OCI-LY7 (cell line): ENCODE data around the gene OSBPL1A. TPM values are rescaled to one million over a fixed set of nuclear protein-coding genes. Genes with fewer than 3 reads are reported as not detected.

ENCODE experiments used
- BruUV-seq: library from RNA; stranded (reverse); fragments of 400-500 nt; replicated peaks from 2 replicates; lab custom pipeline; 2021; lab: Mats Ljungman, UMichigan
- CTCF ChIA-PET: fragments of 300-600 bp; sonication (Branson Sonifier 250); formaldehyde crosslinking; loops from one replicate; lab custom pipeline; 2022; ENCODE audit warnings: antibody characterized with exemption; ENCODE audit not compliant: unreplicated experiment; lab: Charles Lee
- POLR2A ChIA-PET: fragments of 300-600 bp; sonication (Branson Sonifier 250); formaldehyde crosslinking; loops from one replicate; lab custom pipeline; 2022; ENCODE audit warnings: antibody characterized with exemption; lab: Charles Lee
- DNase-seq: peaks from one replicate; pipeline ENCODE4 v3.0.0-alpha.2; 2015; ENCODE audit warnings: low spot score
- H2AFZ ChIP-seq: fragments of 200-600 bp; sonication (generic), shearing (Covaris generic); 2 replicates; pipeline ENCODE4 v1.6.1; 2014; ENCODE audit warnings: mild to moderate bottlenecking, antibody characterized with exemption, low read length, moderate library complexity
- H3K27ac ChIP-seq: fragments of 200-600 bp; sonication (generic); 2 replicates; pipeline ENCODE4 v1.5.1; 2014; ENCODE audit warnings: mixed run types, low read depth, mild to moderate bottlenecking, moderate library complexity, low read length, inconsistent platforms; ENCODE audit not compliant: poor library complexity, severe bottlenecking
- H3K36me3 ChIP-seq: fragments of 200-600 bp; sonication (generic); 2 replicates; pipeline ENCODE4 v1.6.1; 2014; ENCODE audit warnings: mild to moderate bottlenecking, antibody characterized with exemption, low read length, moderate library complexity, mixed read lengths; ENCODE audit not compliant: insufficient read depth
- H3K4me1 ChIP-seq: fragments of 200-600 bp; sonication (generic); 2 replicates; pipeline ENCODE4 v1.5.1; 2014; ENCODE audit warnings: mild to moderate bottlenecking, low read length; ENCODE audit not compliant: insufficient read depth, poor library complexity, severe bottlenecking
- H3K4me2 ChIP-seq: fragments of 200-600 bp; sonication (generic); 2 replicates; pipeline ENCODE4 v1.6.1; 2014; ENCODE audit warnings: mild to moderate bottlenecking, low read length
- H3K4me3 ChIP-seq: fragments of 200-600 bp; sonication (generic); 2 replicates; pipeline ENCODE4 v1.5.1; 2014; ENCODE audit warnings: mild to moderate bottlenecking, low read depth, low read length; ENCODE audit not compliant: poor library complexity, severe bottlenecking
- H3K79me2 ChIP-seq: fragments of 200-600 bp; sonication (generic); 2 replicates; pipeline ENCODE4 v1.6.1; 2016; ENCODE audit warnings: low read depth, mild to moderate bottlenecking, low read length, moderate library complexity, mixed read lengths; ENCODE audit not compliant: insufficient read depth
- H3K9me2 ChIP-seq: fragments of 200-600 bp; sonication (generic); 2 replicates; pipeline ENCODE4 v1.6.1; 2016; ENCODE audit warnings: mild to moderate bottlenecking, low read length, mixed read lengths; ENCODE audit not compliant: insufficient read depth
- H3K9me3 ChIP-seq: fragments of 200-600 bp; sonication (generic); 2 replicates; pipeline ENCODE4 v1.6.1; 2014; ENCODE audit warnings: mild to moderate bottlenecking, mixed run types, low read length, mixed read lengths
- H4K20me1 ChIP-seq: fragments of 200-600 bp; sonication (generic); 2 replicates; pipeline ENCODE4 v1.6.1; 2014; ENCODE audit warnings: mild to moderate bottlenecking, antibody characterized with exemption, low read length, moderate library complexity, mixed read lengths; ENCODE audit not compliant: insufficient read depth
- EZH2phosphoT487 ChIP-seq: fragments of 200-600 bp; sonication (generic); IDR thresholded peaks from 2 replicates; pipeline ENCODE4 v1.6.1; 2018; ENCODE audit warnings: low read depth, borderline replicate concordance, mild to moderate bottlenecking, mixed run types, antibody characterized with exemption, low read length, moderate library complexity, mixed read lengths
- intact Hi-C: fragments of 100-400 bp; cut with micrococcal nuclease; formaldehyde crosslinking; loops from one replicate; pipeline ENCODE4 v1.10.0; 2022; ENCODE audit not compliant: unreplicated experiment
- total RNA-seq, 2 experiments: library from RNA; depleted of rRNA in 1 of 2; stranded (reverse); fragments of >200 nt in 1 of 2; shearing (Covaris generic) in 1 of 2; gene quantifications; 2 replicates each; pipeline ENCODE4 v1.2.3, GENCODE V29; 2014 to 2022
- TF ChIP-seq, protein P1 (sequence below): fragments of 200-600 bp; sonication (generic); conservative IDR thresholded peaks from 2 replicates; pipeline ENCODE4 v1.5.1; 2014; ENCODE audit warnings: mild to moderate bottlenecking, antibody characterized with exemption, low read length, moderate library complexity, mixed read lengths

OSBPL1A gene
- total RNA-seq, 2 experiments from 2014 or later = 0.06 to 0.59 TPM

DNA sequence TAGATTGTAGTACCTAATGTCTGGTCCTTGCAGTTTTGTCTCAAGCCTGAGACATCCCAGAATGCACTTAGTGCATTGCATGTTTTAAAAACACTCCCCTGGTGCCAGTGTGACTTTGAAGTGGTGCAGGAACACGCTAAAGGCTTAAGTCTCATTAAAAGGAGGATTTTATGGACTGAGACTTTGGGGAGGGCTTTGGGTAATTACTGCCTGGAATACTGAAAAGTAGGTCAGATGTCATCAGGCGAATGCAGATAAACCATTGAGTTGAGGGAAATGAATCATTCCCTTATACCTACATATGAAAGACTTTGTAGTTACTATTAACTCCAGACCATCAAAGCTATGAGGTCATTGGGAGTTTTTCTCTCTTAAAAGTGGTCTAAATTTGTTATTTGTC, 3.0 kb upstream of the OSBPL1A start:
- H4K20me1 ChIP-seq = no peaks in the 10 kb centered on the region
- ChIA-PET POLR2A (no interaction called here), CTCF (no interaction called here)
- intact Hi-C loops = no loop called here
- H3K9me3 ChIP-seq = no peaks in the 10 kb centered on the region
- no peaks in the 10 kb centered on the region for H3K9me2 ChIP-seq
- H2AFZ ChIP-seq = no peak overlapping the region
- H3K27ac ChIP-seq = no peak overlapping the region
- H3K36me3 ChIP-seq = no peaks in the 10 kb centered on the region
- no peak overlapping the region for H3K4me2 ChIP-seq
- H3K4me3 ChIP-seq = no peak overlapping the region
- no peak for TF ChIP-seq EZH2phosphoT487
- TF ChIP-seq, protein P1, sequence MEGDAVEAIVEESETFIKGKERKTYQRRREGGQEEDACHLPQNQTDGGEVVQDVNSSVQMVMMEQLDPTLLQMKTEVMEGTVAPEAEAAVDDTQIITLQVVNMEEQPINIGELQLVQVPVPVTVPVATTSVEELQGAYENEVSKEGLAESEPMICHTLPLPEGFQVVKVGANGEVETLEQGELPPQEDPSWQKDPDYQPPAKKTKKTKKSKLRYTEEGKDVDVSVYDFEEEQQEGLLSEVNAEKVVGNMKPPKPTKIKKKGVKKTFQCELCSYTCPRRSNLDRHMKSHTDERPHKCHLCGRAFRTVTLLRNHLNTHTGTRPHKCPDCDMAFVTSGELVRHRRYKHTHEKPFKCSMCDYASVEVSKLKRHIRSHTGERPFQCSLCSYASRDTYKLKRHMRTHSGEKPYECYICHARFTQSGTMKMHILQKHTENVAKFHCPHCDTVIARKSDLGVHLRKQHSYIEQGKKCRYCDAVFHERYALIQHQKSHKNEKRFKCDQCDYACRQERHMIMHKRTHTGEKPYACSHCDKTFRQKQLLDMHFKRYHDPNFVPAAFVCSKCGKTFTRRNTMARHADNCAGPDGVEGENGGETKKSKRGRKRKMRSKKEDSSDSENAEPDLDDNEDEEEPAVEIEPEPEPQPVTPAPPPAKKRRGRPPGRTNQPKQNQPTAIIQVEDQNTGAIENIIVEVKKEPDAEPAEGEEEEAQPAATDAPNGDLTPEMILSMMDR = no peak
- no peak for DNase-seq
- no TSS peak for BruUV-seq
- peaks cover 7% of the 10 kb centered on the region for H3K4me1 ChIP-seq
- H3K79me2 ChIP-seq = no peaks in the 10 kb centered on the region

DNA sequence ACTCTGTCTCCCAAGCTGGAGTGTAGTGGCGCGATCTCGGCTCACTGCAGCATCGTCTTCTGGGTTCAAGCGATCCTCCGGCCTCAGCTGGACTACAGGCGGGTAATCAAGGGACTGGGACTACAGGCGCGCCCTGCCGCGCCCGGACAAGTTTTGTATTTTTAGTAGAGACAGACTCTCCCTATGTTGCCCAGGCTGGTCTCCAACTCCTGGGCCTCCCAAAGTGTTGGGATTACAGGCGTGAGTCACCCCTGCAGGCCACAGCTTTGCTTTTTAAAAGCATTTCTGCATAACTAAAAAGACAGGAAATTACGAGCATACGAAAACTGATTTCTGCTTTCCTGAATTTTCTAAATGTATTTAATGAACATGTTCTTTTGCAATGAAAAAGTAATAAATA, 916 bp upstream of the OSBPL1A start:
- Histone ChIP-seq H2AFZ (no peak overlapping the region; the same call in 1 of the 2 replicates), H3K79me2 (no peaks in the 10 kb centered on the region), H3K4me3 (no peak overlapping the region), H3K9me3 (no peaks in the 10 kb centered on the region), H3K36me3 (no peaks in the 10 kb centered on the region), H3K27ac (no peak overlapping the region), H4K20me1 (no peaks in the 10 kb centered on the region), H3K9me2 (no peaks in the 10 kb centered on the region), H3K4me1 (peaks cover 7% of the 10 kb centered on the region), H3K4me2 (0 out of 2 replicates have a peak overlapping the region, but pooled peaks have one; percentile 85)
- no TSS peak for BruUV-seq
- TF ChIP-seq EZH2phosphoT487 = no peak
- TF ChIP-seq, protein P1 = no peak
- POLR2A ChIA-PET = no interaction called here
- CTCF ChIA-PET = no interaction called here
- no peak for DNase-seq
- intact Hi-C loops = loop anchor here (10.0 kb wide), 1 partner anchor 224 kb away; no protein-coding TSS in a partner anchor

- no peaks in the 10 kb centered on the region for H3K79me2 ChIP-seq
- no peaks in the 10 kb centered on the region for H3K9me3 ChIP-seq
- H3K36me3 ChIP-seq = no peaks in the 10 kb centered on the region
- no peaks in the 10 kb centered on the region for H4K20me1 ChIP-seq
- peak; percentile 4 for DNase-seq
- no peaks in the 10 kb centered on the region for H3K9me2 ChIP-seq
- BruUV-seq = no TSS peak
- no peak overlapping the region for H3K27ac ChIP-seq
- ChIA-PET CTCF (no interaction called here), POLR2A (interaction anchor here (0.6 kb wide), 1 partner anchor 180 kb away, joined by 3 read pairs; no protein-coding TSS in a partner anchor)
- 0 out of 2 replicates have a peak, but pooled peaks have one; percentile 32 for TF ChIP-seq EZH2phosphoT487
- TF ChIP-seq, protein P1 = no peak
- peak overlapping the region; percentile 66 for H3K4me3 ChIP-seq
- peak overlapping the region; percentile 85 for H3K4me2 ChIP-seq
- H2AFZ ChIP-seq = peak overlapping the region; percentile 73; the same call in 1 of the 2 replicates
- intact Hi-C loops = loop anchor here (10.0 kb wide), 1 partner anchor 222 kb away; no protein-coding TSS in a partner anchor
- H3K4me1 ChIP-seq = peaks cover 7% of the 10 kb centered on the region
Measured at GRCh38 chr18:24397131-24397693, 412 bp downstream of the OSBPL1A start.
